Thyroid gland (tissue), 4 donors: ENCODE measurements around the gene OTOP1. TPM values are rescaled to one million over a fixed set of nuclear protein-coding genes. Genes with fewer than 3 reads are reported as not detected.
"Not testable (repeated sequence)": the region's sequence is repeated elsewhere in the genome, so short reads cannot be mapped to it uniquely, and the experiment has no call there.

Experiments
- DNase-seq, 2 donors: peaks; one replicate each; pipeline ENCODE4 v3.0.0-alpha.2; 2019
- H3K27ac ChIP-seq, 3 donors: fragments of 200-600 bp; sonication (generic); 1 replicate in 2 of 3; 2 replicates in 1 of 3; pipeline ENCODE4 v1.5.1; 2016 to 2019; ENCODE audit warnings: mild to moderate bottlenecking in 1 of 3, moderate library complexity in 1 of 3
- H3K27me3 ChIP-seq: fragments of 200-600 bp; sonication (generic); one replicate; pipeline ENCODE4 v1.5.1; 2019
- H3K36me3 ChIP-seq, 2 donors: fragments of 200-600 bp; sonication (generic); one replicate each; pipeline ENCODE4 v1.5.1; 2016 to 2019
- H3K4me1 ChIP-seq, 2 donors: fragments of 200-600 bp; sonication (generic); one replicate each; pipeline ENCODE4 v1.5.1; 2017 to 2019
- H3K4me3 ChIP-seq, 3 donors: fragments of 200-600 bp; sonication (generic); replicated peaks in 1 of 3; 1 replicate in 2 of 3; 2 replicates in 1 of 3; pipeline ENCODE4 v1.5.1; 2016; ENCODE audit warnings: mild to moderate bottlenecking in 1 of 3
- H3K9me3 ChIP-seq: fragments of 200-600 bp; sonication (generic); one replicate; pipeline ENCODE4 v1.5.1; 2017
- CTCF ChIP-seq, 6 experiments: fragments of 200-600 bp in 3 of 6; fragments of 450-650 bp in 3 of 6; sonication (generic) in 3 of 6; IDR thresholded peaks; one replicate each; pipeline ENCODE4 v1.5.1; 2016 to 2019; ENCODE audit warnings: antibody characterized with exemption in 6 of 6, mild to moderate bottlenecking in 2 of 6, inconsistent platforms in 1 of 6, moderate library complexity in 1 of 6
- POLR2A ChIP-seq, 2 donors: fragments of 450-650 bp; IDR thresholded peaks; one replicate each; pipeline ENCODE4 v1.6.1; 2017; ENCODE audit warnings: antibody characterized with exemption in 2 of 2, mild to moderate bottlenecking in 2 of 2, moderate library complexity in 1 of 2
- WGBS, 2 donors: methylation state at CpG; one replicate each; pipeline ENCODE4 v1.1.5; 2017; 5-methylcytosine and 5-hydroxymethylcytosine counted together
- intact Hi-C: fragments of 100-400 bp; cut with DNase I; formaldehyde crosslinking; loops from one replicate; pipeline ENCODE4 v1.15.1; 2023
- total RNA-seq, 4 donors: library from RNA; depleted of rRNA; stranded (reverse); fragments of >200 nt; gene quantifications; one replicate each; pipeline ENCODE4 v1.2.3, GENCODE V29; 2016

The OTOP1 gene
- total RNA-seq, 4 donors from 2014 or later = not detected

- Histone ChIP-seq H3K27me3 (no peaks in the 10 kb centered on the region), H3K27ac (peak overlapping the region; percentile 77 to 93 (median 86)), H3K36me3 (peaks cover 9 to 16% of the 10 kb centered on the region in 2 donors), H3K4me3 (peak overlapping the region; percentile 38 to 82 (median 81)), H3K4me1 (peaks cover 11 to 15% of the 10 kb centered on the region in 2 donors), H3K9me3 (no peaks in the 10 kb centered on the region)
- WGBS, 2 donors = 16 to 24% methylated on average over 10 of the region's 10 CpGs
- no peak for TF ChIP-seq POLR2A (IDR thresholded peaks at IDR 0.05)
- no peak for TF ChIP-seq CTCF (IDR thresholded peaks at IDR 0.05)
- intact Hi-C loops = loop anchor here (5.0 kb wide), 1 partner anchor 38 kb away; no protein-coding TSS in a partner anchor
- no peak for DNase-seq
These were observed 22.1 kb upstream of the OTOP1 start for GRCh38 chr4:4248885-4249203.

- H3K9me3 ChIP-seq = no peaks in the 10 kb centered on the region
- peak in 4 of 6 experiments; percentile 3 to 49 (median 28) for TF ChIP-seq CTCF (IDR thresholded peaks at IDR 0.05)
- TF ChIP-seq POLR2A (IDR thresholded peaks at IDR 0.05) = peak in 1 of 2 donors; percentile 78
- H3K4me3 ChIP-seq = peak within 1 kb of the TSS; percentile 38 to 82 (median 81)
- peak; percentile 91 for DNase-seq
- peaks cover 9 to 20% of the 10 kb centered on the region in 2 donors for H3K36me3 ChIP-seq
- H3K27me3 ChIP-seq = no peaks in the 10 kb centered on the region
- peak within 1 kb of the TSS; percentile 77 to 93 (median 86) for H3K27ac ChIP-seq
- WGBS, 2 donors = 1% methylated on average over 33 to 47 of the region's 62 CpGs
- H3K4me1 ChIP-seq = peaks cover 11 to 15% of the 10 kb centered on the region in 2 donors
- intact Hi-C loops = loop anchor here (5.0 kb wide), 1 partner anchor 39 kb away; no protein-coding TSS in a partner anchor
These were observed 21.5 kb upstream of the OTOP1 start, which contains the start of gene TMEM128 for GRCh38 chr4:4248029-4248884. TSS of gene TMEM128 (minus strand) at chr4:4248223. CDS start at chr4:4248202, 21 bp downstream.

- intact Hi-C loops = loop anchor here (5.0 kb wide), 1 partner anchor 40 kb away; no protein-coding TSS in a partner anchor
- Histone ChIP-seq H3K4me1 (peaks cover 11 to 15% of the 10 kb centered on the region in 2 donors), H3K27me3 (no peaks in the 10 kb centered on the region), H3K9me3 (no peaks in the 10 kb centered on the region), H3K4me3 (peak overlapping the region; percentile 38 to 82 (median 81)), H3K36me3 (peaks cover 9 to 26% of the 10 kb centered on the region in 2 donors), H3K27ac (peak overlapping the region; percentile 77 to 93 (median 86))
- WGBS, 2 donors = 0 to 1% methylated on average over 12 of the region's 12 CpGs
- TF ChIP-seq POLR2A (IDR thresholded peaks at IDR 0.05) (no peak), CTCF (IDR thresholded peaks at IDR 0.05) (no peak)
- no peak for DNase-seq
These were observed 20.9 kb upstream of the OTOP1 start for GRCh38 chr4:4247696-4248028.

GRCh38 chr4:4245172-4245571, 18.4 kb upstream of the OTOP1 start:
- intact Hi-C loops = loop anchor here (5.0 kb wide), 1 partner anchor 42 kb away; no protein-coding TSS in a partner anchor
- no peaks in the 10 kb centered on the region for H3K9me3 ChIP-seq
- TF ChIP-seq CTCF (IDR thresholded peaks at IDR 0.05) = no peak
- TF ChIP-seq POLR2A (IDR thresholded peaks at IDR 0.05) = no peak
- DNase-seq = no peak
- H3K4me1 ChIP-seq = peaks cover 11 to 15% of the 10 kb centered on the region in 2 donors
- H3K4me3 ChIP-seq = no peak overlapping the region
- WGBS, 2 donors = 96 to 97% methylated on average over 1 of the region's 1 CpG
- no peak overlapping the region for H3K27ac ChIP-seq
- no peaks in the 10 kb centered on the region for H3K27me3 ChIP-seq
- peaks cover 20 to 40% of the 10 kb centered on the region in 2 donors for H3K36me3 ChIP-seq

GRCh38 chr4:4239551-4239950, 12.8 kb upstream of the OTOP1 start:
- H3K36me3 ChIP-seq = peaks cover 30 to 55% of the 10 kb centered on the region in 2 donors
- WGBS, 2 donors = 97% methylated on average over 3 of the region's 3 CpGs
- H3K27me3 ChIP-seq, H3K27ac ChIP-seq, H3K4me3 ChIP-seq, H3K4me1 ChIP-seq, H3K9me3 ChIP-seq, DNase-seq, intact Hi-C loops: not testable (repeated sequence)
